CD4-positive, alpha-beta T cell treated with Interferon alpha-2 for 1 hour (primary cell): ENCODE measurements around the gene PPP1R18.
A peak's percentile ranks its signal among the peaks of the same experiment; 100 is the strongest.
"Not testable (repeated sequence)": the region's sequence is repeated elsewhere in the genome, so short reads cannot be mapped to it uniquely, and the experiment has no call there.

ENCODE experiments used
- DNase-seq, 2 donors: peaks; one replicate each; pipeline ENCODE4 v3.0.0-alpha.2; 2020 to 2022

The PPP1R18 gene

DNA sequence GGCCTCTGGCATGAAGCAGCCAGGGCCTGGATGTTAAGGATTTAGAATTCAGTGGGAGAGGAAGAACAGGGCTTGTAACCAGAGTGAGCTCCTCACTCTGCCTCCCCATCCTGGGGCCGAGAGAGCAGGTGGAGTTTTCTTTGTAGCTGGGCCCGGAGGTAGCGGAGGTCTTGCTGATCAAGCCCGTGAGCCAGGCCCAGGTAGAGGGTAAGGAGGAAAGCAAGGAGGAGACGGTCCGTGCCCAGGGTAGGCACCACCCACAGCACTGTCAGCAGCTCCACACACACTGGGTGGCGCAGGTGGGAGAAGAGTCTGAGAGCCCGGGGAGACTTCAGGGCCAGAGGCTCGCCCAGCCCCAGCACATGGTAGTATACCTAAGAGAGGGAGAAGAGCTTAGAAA, 2.1 kb upstream of the PPP1R18 start:
- DNase-seq = peak in 1 of 2 donors; percentile 44

DNA sequence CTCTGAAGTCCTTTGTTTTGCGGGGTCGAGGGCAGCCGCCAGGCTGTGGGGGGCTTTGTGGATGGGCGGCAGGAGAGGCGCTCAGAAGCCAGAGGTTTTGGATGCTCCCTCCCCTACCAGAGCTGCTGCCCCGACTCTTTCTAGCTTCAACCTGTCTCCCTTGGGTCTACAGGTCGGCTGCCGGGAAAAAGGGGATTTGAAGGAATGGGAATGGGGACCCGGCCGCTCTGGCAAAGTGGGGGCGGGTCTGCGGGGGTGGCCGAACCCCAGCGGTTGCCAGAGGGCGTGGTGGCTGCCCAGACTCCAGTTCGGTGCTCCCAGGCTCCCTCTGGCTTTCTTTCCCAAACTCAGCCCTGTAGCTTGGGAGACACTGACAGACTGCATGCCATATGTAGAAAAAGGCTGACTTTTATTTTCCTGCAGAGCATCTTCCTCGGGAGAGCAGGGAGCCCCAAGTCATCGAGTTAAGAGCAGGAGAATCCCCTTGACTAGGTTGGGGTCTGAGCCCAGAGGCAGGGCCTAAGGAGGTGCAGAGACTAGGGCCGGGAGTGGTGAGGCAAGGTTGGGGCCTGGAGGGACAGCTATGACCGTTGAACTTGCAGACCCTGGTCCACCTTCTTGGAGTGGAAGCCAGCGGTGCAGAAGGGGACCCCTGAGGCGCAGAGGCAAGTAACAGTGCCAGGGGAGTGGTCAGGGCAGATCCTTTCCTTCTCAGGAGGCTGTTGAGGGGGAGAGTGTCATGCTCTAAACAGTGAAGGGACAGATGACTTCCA, 1.4 kb upstream of the PPP1R18 start:
- DNase-seq = no peak

GRCh38 chr6:30686908-30687658, 638 bp upstream of the PPP1R18 start:
- DNase-seq = peak; percentile 83 to 86

GRCh38 chr6:30685157-30686008, 1.1 kb downstream of the PPP1R18 start:
- DNase-seq = peak in 1 of 2 donors; percentile 33

- peak; percentile 60 to 63 for DNase-seq
These were observed 1.9 kb downstream of the PPP1R18 start for GRCh38 chr6:30684386-30685156.

- no peak for DNase-seq
These were observed 2.5 kb downstream of the PPP1R18 start for GRCh38 chr6:30683980-30684338.

- no peak for DNase-seq
These were observed 3.1 kb downstream of the PPP1R18 start for GRCh38 chr6:30683183-30683979.

- DNase-seq = peak; percentile 90 to 91
These were observed 4.0 kb downstream of the PPP1R18 start for GRCh38 chr6:30682143-30683117.

DNA sequence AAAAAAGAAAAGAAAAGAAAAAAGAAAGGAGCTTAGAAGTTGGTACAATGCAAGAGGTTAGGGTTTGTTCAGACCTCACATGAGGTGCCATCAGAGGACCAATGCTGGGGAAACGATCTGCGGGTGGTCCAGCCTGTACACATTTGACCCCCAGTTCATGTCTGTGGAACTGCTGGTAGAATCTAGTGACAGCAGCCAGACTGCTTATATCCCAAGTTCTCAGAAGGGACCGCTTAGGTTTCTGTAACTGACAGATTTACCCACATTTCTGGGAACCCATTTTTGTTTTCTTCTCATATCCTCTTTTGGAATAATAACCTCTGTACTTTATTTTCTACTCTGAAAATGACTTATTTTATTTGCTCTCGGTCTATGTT, 4.7 kb downstream of the PPP1R18 start:
- DNase-seq = no peak

DNA sequence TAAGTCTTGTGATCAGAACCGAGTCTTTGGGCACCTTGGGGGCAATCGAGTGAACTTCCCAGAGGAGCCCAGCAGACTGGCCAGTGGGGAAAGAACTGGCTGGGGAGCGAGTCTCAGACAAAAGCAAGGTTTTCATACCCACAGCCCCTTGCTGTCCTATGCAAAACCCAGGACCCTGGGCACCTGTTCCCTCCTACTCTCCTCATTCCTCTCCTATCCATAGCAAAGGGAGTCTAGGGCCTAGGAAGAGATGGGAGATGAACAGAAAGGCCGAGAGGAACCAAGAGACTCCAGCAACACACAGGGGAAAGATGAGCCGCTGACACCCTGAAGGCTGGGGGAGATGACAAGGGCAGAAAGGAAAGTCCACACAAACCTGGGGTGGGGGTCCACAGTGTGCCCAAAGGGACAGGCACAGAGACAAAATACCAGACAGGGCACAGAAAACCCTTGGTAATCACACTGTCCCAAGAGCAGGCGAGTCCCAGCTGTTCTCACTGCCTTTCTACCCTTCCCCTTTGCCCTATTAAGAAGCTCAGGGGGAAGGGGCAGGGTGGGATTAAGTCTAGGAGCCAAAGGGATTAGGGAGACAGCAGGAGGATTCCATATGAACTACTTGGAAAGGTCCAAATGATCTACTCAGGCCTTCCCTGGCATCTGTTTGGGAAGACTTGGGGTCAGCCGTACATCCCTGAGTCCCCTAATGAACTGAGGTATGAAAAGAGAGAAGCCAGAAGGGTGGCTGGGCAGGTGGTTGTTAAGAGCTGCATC, 6.5 kb downstream of the PPP1R18 start:
- no peak for DNase-seq

DNA sequence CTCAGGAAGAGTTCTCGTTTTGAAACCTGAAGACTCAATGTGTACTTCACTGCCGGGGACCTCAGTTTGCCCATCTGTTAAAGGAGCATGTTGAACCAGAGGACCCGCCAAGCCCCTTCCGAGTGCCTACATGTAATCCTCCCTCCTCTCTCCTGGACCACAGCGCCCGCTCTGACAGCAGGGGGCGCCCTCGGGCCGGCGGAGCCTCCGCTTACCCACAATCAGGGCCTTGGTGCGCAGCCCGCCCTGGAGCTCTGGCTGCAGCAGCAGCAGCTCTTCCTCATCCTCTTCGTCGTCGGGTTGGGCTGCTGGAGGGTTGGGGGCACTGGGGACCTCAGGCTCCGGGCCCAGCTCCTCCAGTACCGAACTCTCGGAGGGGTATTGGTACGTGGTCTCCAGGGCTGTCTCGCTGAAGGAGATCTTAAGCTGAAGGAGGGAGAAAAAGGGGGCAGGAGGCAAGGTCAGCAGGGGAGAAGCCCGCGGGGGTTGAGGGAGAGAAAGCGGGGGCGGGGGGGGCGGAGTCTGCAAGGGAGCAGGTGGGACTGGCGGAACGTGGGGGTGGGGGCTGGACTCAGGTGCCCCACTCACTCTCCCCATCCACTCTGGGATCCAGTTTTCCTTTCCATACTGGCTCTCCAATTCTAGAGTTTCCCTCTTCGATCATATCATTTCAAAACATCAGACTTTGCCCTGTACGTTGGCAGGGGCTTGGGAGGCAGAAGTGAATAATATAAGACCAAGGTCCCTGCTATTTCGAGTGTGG, 7.3 kb downstream of the PPP1R18 start:
- DNase-seq = peak; percentile 89 to 93

GRCh38 chr6:30676660-30677285, 9.7 kb downstream of the PPP1R18 start:
- DNase-seq = no peak

DNA sequence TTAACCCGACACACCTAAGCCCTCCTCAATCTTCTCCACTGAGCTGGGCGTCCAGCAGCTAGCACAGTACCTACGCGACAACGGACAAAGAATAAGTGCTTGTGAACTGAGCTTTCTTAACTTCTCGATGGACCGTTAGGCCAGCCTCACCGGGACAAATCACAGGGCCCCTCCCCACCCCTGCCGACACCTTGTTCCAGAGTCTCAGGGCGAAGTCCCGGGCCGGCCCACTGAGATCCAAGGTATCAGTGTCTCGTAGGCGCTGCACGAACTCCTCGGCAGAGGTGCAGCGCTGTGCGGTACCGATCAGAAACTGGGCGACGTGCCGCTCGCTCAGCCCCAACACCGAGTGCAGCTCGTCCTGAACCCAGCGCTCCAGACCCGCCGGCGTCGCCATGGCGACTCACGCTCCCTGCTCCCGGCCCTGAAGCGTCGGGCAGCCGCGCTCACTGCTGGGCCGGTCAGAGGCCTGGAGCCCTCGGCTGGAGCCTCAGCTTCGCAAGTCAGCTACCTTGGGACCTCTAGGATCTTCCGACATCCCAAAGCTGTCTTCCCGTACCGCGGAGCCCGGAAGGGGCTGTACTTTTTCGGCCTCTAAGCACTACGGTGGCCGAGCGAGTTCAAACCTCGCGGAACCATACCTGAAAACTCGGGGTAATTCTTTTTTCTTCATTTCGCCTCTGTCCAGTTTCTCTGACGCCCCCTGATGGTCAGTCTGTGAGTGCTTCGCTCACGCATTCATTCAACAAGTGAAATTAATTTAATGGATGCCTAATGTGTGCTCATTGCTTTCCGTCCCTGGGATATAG, 13.8 kb downstream of the PPP1R18 start, which contains the start of gene DHX16:
Gene DHX16 (minus strand): TSS at position 562 of the 809 bp plus-strand sequence. CDS start 165 bp downstream, at position 397.
- peak; percentile 91 to 94 for DNase-seq

DNA sequence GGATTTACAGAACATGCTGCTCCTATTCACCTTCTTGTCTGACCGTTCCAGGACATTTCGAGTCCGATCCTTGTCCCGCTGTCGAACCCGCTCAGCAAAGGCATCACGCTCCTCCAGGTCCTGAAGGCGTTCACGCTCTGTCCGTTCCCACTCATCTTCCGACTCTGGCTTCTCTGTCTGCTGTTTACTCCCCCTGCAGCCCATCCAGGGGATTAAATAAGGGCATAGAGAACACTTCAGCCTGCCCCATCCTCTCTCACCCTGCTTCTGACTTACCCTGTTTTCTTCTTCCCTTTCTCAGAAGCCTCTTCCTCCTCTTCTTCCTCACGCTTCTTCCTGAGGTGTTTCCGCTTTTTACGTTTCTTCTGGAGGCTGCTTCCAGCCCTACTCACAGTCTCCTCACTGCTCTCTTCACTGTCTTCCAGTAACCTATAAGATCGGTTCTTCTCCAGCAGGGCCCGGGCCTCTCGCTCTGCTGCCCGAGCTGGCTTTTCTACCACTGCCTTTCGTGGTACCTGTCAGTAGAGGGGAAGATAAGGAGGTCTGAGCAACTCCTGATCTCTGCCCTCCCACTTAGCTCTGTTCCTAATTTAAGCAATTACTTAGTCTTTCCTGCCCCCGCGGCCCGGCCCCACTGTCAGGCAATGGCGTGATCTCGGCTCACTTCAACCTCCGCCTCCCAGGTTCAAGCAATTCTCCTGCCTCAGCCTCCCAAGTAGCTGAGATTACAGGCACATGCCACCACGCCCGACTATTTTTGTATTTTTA, 15.5 kb downstream of the PPP1R18 start:
- no peak for DNase-seq

- DNase-seq = not testable (repeated sequence)
These were observed 20.1 kb downstream of the PPP1R18 start for GRCh38 chr6:30666300-30666699.

DNA sequence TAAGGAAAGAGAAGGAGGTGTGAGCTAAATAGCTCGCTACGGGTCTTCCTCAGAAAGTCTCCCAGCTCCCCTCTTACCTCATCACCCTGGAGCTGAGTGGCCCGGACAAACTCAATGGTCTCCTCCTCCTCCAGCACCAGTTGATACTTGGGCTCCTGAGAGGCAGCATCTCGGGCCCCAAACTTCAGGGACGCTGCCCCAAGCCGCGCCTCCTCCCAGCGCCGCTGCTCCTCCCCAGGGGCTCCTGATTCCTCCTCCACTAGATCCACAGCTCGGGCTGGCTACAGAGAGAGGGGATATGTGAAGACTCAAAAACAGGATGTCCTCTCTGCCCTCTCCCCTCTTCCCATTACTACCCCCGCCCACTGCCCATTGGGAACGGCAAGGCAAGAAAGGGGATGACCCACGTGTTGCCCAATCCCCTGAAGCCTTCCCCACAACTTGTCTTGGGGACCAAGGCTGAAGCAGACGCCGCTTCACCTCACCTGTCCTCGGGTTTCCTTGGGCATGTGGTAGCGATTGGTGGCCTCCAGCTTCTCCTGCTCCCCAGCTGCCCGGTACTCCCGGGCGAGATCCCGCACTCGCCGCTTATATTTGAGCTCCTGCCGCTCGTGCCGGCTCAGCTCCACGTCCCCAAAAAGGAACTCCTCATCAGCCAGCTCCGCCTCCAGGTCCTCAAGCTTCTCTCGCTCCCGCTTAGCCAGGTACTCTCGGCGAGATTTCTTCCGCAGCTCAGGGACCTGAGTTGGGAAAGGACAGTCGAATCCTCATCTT, 21.3 kb downstream of the PPP1R18 start:
- DNase-seq = no peak
